22Rv1 (cell line): ENCODE data around the gene C16orf87.
"Not testable (repeated sequence)": the region's sequence is repeated elsewhere in the genome, so short reads cannot be mapped to it uniquely, and the experiment has no call there.

ENCODE experiments used
- H3K27ac ChIP-seq: fragments of 450-650 bp; 2 replicates; pipeline ENCODE4 v1.5.1; 2017
- ZFX ChIP-seq: fragments of 450-650 bp; IDR thresholded peaks from 2 replicates; pipeline ENCODE4 v1.6.1; 2017; ENCODE audit warnings: antibody characterized with exemption, borderline replicate concordance
- TF ChIP-seq, protein P1 (sequence below): fragments of 450-650 bp; IDR thresholded peaks from 2 replicates; pipeline ENCODE4 v1.5.1; 2017; ENCODE audit warnings: mild to moderate bottlenecking

C16orf87 gene

DNA sequence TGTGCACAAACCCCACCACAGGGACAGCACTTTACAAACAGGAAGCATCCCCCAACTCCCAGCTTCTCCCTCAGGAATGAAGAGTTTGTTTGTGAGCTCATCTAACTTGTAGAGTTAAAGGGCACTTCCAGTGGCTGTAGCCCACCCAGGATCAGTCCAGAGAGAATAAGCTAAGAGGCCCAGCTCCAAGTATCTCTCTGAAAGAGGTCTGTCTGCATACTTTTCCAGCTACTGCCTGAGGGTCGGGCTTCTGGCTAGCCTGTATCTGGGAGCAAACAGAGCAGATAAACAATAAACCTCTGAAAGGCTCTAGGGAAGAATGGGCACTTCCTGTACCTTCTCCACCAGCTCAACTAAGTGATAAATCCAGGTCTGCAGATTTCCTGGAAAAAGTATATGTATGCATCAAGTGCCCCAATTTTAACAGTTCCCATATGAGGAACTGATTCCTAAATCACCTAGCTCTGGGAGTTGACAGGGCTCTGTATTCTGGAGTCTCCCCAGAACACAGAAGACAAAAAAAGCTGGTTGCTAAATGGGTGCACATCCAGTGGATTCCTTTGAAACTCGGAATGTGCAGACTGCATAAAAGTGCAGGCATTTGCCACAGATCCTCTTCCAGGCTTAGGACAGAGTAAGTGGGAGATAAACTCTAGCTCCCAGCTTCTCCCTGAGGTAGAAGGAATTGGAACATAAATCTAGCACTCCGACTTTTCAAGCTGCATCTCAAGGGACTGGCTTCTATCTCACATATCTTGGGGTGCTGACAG, 45.7 kb downstream of the C16orf87 start:
- no peak for TF ChIP-seq ZFX
- TF ChIP-seq, protein P1, sequence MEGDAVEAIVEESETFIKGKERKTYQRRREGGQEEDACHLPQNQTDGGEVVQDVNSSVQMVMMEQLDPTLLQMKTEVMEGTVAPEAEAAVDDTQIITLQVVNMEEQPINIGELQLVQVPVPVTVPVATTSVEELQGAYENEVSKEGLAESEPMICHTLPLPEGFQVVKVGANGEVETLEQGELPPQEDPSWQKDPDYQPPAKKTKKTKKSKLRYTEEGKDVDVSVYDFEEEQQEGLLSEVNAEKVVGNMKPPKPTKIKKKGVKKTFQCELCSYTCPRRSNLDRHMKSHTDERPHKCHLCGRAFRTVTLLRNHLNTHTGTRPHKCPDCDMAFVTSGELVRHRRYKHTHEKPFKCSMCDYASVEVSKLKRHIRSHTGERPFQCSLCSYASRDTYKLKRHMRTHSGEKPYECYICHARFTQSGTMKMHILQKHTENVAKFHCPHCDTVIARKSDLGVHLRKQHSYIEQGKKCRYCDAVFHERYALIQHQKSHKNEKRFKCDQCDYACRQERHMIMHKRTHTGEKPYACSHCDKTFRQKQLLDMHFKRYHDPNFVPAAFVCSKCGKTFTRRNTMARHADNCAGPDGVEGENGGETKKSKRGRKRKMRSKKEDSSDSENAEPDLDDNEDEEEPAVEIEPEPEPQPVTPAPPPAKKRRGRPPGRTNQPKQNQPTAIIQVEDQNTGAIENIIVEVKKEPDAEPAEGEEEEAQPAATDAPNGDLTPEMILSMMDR = no peak
- H3K27ac ChIP-seq = no peak overlapping the region

DNA sequence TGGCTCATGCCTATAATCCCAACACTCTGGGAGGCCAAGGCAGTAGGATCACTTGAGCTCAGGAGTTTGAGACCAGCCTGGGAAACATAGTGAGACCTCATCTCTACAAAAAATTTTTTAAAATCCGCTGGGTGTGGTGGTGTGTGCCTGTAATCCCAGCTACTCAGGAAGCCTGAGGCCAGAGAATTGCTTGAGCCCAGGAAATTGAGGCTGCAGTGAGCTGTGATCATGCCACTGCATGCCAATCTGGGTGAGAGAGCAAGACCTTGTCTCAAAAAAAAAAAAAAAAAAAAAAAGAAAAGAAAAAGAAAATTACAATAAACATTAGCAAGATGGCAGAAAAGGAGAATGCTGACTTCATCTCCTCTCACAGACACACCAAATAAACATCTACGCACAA, 46.4 kb downstream of the C16orf87 start:
- not testable (repeated sequence) for H3K27ac ChIP-seq

DNA sequence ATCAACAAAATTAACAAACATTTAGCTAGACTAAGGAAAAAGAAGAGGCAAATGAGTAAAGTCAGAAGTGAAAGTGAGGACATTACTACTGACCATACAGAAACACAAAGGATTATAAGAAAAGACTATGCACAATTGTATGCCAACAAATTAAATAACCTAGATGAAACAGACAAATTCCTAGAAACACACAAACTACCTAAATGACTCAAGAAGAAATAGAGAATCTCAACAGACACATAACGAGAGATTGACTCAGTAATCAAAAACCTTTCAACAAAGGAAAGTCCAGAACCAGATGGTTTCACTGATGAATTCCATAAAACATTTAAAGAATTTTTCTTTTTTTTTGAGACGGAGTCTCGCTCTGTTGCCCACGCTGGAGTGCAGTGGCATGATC, 47.2 kb downstream of the C16orf87 start:
- H3K27ac ChIP-seq = no peak overlapping the region
- TF ChIP-seq ZFX = no peak
- TF ChIP-seq, protein P1 = no peak

DNA sequence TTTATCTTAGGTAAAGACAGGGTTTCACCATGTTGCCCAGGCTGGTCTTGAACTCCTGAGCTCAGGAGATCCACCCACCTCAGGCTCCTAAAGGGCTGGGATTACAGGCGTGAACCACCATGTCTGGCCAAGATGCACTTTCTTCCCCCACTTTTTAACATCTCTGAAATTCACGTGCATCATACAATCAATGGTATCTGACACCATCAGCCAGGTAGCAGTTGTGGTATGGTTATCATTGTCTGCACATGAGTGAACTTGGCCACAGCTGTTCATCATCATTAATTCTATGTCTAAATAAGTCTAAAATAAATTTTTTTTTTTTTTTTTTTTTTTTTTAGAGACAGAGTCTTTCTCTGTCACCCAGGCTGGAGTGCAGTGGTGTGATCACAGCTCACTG, 48.7 kb downstream of the C16orf87 start:
- no peak for TF ChIP-seq ZFX
- TF ChIP-seq, protein P1 = no peak
- no peak overlapping the region for H3K27ac ChIP-seq

DNA sequence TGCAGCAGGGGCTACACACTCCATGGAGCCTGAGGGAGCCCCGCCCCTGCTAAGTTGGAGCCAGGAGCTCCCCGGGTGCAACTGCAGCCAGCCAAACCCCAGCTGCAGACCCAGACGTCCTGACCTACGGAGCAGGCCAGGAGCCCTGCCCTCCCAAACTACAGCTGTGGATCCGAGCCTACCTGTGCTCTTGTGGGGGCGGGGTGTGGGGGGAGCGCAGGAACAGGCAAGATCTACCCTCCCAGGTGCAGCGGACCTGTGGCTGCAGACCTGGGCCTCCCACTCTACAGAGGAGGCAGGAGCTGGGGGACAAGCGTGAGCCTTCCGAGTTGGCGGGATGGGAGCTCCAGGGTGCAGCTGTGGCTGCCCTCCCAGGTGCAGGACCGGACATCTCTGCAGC, 53.2 kb downstream of the C16orf87 start:
- no peak overlapping the region for H3K27ac ChIP-seq
- TF ChIP-seq, protein P1 = no peak
- no peak for TF ChIP-seq ZFX

DNA sequence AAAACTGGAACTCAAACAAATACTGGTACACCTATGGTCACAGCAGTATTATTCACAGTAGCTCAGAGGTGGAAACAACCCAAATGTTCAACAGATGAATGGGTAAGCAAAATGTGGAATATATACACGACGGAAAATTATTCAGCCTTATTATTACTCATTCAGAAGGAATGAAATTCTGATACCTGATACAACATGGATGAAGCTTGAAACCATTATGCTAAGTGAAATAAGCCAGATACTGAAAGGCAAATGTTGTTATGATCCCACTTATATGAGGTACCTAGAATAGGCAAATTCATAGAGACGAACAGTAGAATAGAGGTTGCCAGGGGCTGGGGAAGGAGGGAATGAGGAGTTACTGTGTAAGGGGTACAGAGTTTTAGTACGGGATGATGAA, 55.8 kb downstream of the C16orf87 start:
- TF ChIP-seq, protein P1 = no peak
- no peak for TF ChIP-seq ZFX
- no peak overlapping the region for H3K27ac ChIP-seq

DNA sequence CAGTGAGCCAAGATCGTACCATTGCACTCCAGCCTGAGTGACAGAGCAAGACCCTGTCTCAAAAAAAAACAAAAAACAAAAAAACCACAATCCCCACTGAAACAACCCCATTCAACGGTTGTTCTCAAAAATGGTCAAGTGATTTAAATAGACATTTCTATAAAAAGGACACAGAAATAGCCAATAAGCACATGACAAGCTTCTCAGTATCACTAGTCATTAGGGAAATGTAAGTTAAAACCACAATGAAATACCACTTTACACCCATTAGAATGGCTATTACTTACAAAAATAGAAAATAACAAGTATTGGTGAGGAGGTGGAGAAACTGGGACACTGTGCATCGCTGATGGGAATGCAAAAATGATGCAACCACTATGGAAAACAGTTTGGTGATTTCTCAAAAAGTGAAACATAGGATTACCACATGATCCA, 56.2 kb downstream of the C16orf87 start:
- no peak overlapping the region for H3K27ac ChIP-seq
- no peak for TF ChIP-seq ZFX
- TF ChIP-seq, protein P1 = no peak

DNA sequence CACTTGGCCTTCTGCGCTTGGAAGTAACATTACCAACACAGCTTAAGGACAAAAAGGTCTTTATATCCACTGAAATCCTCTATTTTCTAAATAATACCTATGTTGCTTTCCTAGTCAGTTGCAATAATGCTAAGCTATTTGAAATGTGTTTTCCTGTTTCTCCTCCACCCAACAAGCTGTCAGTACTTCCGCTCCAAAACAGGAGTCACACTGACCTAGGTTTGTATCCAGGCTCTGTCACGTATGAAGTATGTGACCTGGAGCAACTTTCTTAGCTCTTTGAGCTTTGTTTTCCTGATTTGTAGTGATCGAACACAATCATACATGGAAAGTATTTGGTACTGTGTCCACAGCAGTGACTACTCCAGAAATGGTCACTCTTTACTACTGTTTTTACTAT, 58.5 kb downstream of the C16orf87 start:
- TF ChIP-seq ZFX = no peak
- TF ChIP-seq, protein P1 = no peak
- no peak overlapping the region for H3K27ac ChIP-seq
